CD4-positive, alpha-beta T cell treated with Interferon gamma for 1 hour (primary cell): ENCODE measurements around the gene MAGEB16.

Experiments used
- DNase-seq: peaks from one replicate; pipeline ENCODE4 v3.0.0-alpha.2; 2020

MAGEB16 gene

DNA sequence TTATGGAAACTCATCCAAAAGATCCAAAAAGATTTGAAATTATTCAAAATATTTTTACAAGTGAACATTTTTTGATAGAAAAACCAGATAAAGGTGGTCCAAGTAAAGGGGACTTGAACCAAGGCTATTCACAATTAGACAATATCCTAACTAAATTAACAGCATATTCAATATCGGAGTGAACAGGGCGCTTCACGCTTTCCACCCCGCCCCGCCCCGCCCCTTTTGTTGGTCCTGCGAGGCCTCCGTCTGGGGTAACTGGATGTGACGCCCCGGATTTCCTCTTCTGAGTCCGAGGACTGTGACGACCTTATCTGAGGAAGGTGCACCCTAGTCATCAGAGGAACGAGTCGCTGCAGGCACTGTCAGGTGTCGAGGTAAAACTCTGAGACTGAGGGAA lies at the start of gene MAGEB16:
Gene MAGEB16 (plus strand): TSS at position 301 of the 400 bp plus-strand sequence. CDS start 3,855 bp downstream, outside the sequence.
- DNase-seq: no peak

DNA sequence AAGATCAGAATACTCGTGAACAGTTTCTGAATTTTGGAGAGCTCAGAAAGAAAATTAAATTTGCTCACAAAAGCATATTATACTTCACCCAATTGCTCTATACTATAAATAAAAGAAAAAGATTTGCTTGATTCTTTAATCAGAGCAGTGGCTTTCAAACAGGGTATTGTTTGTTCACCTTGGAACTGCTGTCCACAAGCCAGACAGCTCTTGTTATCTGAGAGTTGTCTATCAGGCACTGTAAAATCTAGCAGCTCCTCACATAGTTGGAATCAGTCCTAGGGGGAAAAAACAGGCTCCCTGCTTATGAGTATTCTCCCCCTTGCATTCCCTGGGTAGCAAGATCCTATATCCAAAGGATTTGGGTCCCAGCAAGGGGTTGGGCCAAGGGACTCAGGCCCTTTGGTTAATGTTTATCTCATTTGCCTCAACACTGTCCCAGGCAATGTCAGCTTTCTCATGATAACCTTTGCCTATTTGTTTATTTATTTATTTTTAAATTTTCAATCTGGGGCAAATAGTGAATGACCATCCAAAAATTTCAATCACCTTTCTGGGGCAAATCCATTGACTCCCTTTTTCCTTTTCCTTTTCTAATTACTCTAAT lies 24.1 kb upstream of the MAGEB16 start:
- DNase-seq: no peak

DNA sequence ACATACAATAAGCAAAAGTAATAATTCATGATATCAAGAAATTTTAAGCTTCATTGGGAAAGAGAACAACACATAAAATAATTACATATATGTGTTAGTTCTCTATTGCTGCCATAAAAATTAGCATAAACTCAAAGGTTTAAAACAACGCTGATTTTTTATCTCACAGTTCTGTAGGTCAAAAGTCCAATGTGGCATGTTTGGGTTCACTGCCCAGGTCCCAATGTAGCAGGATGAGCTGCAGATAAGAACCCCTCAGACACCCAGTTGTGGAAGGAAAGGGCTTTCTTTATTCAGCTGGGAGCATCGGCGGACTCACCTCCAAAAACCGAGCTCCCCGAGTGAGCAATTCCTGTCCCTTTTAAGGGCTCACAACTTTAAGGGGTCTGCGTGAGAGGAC lies 13.1 kb upstream of the MAGEB16 start:
- DNase-seq: no peak

DNA sequence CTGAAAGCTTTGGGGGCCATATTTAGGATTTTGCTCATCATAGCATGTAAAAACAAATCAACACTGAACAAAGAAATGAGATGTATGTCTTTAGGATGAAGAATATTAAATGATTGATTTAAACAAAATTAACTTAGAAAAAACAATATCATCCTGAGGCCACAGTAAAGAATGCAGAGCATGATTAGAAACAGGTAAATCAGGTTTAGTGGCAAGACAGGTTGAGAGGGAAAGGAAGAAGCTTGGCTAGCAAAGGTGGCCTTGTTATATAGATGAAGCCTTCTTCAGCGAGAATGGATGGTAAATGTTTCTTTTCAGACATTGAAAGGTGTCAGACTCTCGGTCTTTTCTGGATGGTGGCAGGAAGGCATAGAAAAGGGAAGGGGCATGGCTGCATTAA lies 11.9 kb upstream of the MAGEB16 start:
- DNase-seq: no peak

DNA sequence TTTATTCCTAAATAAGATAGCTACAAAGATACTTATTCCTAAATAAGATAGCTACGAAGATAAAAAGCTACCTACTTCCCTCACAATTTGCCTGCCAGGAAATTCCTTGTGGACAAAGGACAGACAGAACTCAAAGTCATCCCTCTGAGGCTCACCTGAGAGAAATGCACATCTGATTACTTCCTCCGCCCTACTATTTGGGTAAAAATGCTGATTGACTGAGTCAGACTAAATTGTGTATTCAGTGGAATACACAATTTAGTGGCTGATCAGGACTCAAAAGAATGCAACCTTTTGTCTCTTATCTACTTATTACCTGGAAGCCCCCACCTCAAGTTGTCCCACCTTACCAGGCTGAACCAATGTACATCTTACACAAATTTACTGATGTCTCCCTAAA lies 10.3 kb upstream of the MAGEB16 start:
- no peak for DNase-seq

DNA sequence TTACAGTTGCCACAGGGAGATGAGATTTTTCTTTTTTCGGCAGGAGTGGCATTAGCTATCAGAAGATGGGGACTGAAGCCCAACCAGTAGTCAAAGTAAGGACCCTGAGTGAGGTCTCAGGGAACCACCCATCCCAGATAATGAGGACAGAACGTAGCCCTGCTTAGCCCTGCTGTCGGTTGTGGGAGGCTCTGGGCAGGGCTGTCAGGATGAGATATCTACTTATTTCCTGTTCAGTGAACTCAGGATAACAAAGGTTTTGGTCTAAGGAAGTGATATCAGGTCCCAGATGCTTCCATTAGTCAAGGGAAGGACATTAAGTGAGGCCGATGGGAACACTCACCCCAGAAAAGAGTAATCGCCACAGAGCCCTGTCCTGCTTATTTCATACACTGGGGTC lies 2.3 kb downstream of the MAGEB16 start:
- no peak for DNase-seq

DNA sequence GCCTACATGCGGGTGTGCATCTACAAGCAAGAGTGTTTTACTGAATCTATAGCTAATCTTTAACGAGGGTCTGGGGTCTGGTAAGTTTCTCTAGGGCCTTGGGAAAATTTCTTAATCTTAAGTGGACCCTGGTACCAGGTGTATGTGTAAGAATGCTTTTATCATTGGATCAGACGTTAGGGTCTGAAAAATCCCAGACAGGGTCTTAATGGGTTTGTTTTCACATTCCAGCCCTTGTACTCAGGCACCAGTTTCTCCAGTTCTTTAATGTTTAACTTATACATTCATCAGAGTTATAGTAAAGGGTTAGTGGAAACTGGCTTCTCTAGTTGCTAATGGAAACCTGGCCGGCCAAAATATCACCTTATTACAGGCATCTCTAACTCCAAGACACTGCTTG lies 11.6 kb downstream of the MAGEB16 start:
- DNase-seq: no peak

DNA sequence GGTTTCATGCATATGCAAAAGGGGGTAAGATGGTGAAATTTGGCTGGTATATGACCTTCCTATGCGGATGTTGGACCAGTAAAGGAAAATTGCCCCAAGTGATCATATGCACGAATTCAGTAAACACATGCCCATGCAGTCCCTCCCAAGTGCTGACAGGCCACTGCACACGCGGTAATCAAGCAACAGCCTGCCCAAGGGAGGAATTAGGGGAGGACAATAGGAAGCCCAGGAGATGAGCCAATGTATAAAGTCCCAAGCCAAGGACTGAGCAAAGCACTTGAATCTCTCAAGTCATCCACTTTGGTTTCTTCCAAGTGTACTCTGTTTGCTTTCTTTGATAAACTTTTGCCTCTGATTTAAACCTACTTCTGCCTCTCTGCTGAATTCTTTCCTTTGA lies 21.1 kb downstream of the MAGEB16 start:
- DNase-seq: no peak

DNA sequence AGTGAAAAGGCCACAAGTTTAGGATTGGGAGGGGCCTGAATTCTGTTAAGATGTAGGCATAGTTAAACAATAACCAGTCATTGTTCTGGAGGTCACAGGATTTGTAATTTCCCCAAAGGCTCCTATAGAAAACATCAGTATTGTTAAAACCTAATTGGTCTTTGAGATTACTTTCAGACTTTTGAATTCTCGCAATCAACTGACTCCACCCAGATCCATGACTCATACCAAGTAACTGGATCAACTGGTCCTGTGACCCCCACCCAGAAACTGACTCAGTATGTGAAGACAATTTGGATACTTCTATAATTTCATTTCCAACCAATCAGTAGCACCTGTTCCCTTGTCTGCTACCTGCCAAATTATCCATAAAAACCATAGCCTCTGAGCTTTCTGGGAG lies 28.4 kb downstream of the MAGEB16 start:
- no peak for DNase-seq

DNA sequence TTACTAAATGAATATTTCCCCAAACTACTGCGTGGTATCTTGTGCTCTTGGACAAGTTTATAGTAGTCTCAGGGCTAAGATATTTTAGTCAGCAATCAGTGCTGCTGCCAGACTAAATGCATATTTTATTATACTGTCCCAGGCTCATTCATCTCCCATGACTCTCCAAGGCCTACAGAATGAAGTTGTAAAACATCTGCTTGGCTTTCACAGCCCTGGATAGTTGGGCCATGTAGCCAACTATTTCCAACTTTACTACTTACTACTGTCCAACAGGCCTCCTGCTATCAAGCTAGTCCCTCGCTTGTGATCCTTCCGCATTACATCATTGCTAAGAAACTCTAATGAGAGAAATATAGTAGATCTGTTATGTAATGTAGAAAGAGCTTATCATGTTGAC lies 31.4 kb downstream of the MAGEB16 start:
- DNase-seq: no peak

DNA sequence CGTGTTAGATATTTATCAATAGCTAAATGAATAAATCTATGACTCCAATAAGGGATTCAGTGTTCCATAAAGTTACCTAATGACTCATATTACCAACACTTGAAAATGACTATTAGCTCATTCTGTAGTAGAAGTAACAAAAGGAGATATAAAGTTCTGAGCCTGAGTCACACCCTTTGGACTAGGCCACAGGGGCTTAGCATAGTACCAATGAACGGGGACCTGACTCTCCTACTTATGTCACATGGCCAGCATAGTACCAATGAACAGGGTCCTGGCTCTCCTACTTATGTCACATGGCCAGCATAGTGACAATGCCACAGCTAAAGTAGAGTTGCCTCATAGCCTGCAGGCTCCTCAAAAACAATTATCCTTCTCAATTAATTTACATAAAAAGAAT lies 43.7 kb downstream of the MAGEB16 start:
- DNase-seq: no peak

DNA sequence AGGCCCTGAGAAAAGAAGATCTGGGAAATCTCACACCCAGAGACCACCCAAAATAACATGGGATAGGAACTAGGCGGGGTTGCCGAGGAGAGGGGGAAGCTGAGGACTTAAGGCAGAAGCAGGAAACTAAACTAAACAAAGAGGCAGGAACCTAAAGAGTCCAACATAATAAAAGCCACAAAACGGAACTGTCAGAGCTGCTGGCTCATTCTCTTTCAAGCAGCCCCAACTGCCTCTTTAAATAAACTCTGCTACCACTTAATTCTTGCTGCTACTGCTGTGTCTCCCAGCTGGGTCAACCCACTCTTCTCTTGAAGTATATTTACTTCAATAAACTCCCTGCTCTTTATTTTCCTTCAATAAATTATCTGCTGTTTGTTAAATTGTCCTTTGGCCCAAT lies 44.5 kb downstream of the MAGEB16 start:
- no peak for DNase-seq

DNA sequence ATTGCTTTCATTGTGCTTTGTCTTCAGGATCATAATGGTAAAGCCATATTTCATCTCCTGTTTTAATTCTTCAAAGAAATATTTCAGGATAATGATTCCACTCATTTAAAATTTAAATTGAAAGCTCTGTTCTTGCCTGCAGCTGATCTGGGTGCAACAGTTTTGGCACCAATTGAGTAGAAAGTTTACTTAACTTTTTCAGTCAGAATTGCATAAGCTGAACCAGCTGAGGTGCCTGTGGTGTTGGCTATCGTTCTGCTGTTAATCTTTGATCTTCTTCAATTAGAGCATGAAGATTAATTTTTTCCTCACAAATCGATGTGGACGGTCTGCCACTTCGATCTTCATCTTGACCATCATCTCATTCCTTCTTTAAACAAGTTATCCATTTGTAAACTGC lies 49.6 kb downstream of the MAGEB16 start:
- no peak for DNase-seq
